GM21367 (cell line): Measurements from ENCODE around the gene TMEM271.
"Not testable (repeated sequence)": the region's sequence is repeated elsewhere in the genome, so short reads cannot be mapped to it uniquely, and the experiment has no call there.

ENCODE experiments used
- ATAC-seq: cut with Tn5 transposase; IDR thresholded peaks from one replicate; pipeline ENCODE4 v1.9.1; 2021; ENCODE audit not compliant: unreplicated experiment

The TMEM271 gene

DNA sequence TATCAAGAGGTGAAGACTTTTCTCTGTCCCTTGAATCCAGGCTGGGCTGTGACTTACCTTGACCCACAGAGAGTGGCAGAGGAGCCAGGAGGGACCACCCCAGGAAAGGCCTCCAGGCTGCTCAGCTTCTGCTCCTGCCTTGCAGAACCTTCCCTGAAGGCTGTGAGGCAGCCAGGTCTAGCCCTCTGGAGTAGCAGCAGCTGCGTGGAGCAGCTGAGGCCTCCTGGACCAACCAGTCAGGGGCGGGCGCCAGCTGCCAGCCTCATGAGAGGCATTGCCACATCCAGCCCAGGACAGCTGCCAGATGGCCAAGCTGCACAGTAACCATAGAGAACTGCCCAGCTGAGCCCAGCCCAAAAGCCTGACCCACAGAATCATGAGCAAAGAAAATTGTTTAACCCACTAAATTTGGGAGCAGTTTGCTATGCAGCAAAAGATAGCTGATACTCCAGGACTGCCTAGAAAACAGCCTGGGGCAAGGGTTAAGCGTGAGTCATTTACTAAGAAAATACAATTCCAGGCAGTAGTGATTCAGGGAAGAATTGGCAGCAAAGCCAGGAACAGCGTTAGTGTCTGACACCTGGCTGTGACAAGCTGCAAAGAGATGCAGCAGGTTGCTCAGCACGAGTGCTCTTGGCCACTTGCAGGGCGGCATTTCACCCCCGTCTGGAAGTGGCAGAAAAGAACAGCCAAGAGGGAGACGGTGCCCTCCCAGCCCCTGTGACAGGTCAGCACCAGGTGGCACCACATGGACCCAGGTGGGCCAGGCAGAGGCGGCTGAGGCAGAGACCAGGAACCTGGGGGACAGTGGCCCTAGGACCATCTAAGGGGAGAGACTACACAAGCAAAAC is 34.5 kb upstream of the TMEM271 start:
- no peak for ATAC-seq

DNA sequence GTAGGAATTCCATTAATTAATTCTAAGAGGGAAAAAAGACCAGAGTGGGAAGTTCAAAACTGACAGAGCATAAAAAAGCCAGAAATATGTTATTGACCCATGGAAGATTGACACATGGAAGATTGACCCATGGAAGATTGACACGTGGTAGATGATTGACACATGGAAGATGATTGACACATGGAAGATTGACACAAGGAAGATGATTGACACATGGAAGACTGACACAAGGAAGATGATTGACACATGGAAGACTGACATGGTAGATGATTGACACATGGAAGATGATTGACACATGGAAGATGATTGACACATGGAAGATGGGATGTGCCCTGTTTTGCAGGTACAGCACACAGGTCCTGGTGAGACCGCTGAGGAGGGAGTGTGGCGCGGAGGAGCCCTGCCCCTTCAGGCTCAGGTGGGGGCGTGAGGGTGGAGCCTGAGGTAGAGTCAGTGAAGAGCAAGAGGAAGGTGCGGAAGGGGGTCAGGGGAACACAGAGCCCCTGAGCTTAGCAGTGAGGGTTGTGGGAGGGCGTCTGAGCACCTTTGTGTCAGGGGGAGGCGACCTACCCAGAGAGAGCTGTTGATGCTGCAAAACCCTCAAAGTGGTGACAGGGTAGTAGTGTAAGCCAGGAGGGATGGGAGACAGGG is 33.4 kb upstream of the TMEM271 start:
- no peak for ATAC-seq

DNA sequence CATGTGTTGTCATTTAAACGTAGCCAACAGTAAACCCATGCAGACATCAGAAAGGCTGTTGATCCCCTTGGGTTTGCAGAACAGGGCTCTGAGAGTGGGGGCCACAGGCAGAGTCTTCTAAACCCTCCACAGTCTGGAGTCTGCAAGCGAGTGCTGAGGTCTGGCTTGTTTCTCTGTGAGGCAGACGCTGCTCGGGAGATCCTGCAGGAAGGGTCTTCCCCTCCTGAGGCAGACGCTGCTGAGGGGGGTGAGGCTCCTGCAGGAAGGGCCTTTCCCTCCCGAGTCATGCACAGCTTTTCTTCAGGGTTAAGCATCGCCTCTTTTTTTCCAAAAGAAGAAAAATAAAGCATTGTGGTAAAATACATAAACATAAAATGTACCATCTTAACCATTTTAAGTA is 32.1 kb upstream of the TMEM271 start:
- no peak for ATAC-seq

DNA sequence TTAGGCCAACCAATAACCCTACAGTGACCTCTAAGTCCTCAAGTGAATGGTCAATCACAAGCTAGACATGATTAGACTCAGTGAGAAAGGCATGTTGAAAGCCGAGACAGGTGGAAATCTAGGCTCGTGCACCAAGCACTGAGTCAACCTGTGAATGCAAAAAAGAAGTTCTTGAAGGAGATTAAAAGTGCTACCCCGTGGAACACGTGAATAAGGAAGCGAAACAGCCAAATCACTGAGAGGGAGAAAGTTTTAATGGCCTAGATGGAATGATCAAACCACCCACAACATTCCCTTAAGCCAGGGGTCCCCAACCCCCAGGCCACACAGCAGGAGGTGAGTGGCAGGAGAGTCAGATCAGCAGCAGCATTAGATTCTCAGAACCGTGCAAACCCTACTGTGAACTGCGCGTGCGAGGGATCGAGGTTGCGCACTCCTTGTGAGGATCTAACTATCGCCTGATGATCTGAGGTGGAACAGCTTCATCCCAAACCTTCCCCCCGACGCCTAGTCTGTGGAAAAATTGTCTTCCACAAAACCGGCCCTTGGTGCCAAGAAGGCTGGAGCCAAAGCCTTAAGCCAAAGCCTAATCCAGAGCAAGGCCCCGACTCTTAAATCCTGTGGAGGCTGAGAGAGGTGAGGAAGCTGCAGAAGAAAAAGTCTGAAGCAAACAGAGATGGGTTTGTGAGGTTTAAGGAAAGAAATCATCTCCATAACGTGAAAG is 29.8 kb upstream of the TMEM271 start:
- ATAC-seq: no peak

DNA sequence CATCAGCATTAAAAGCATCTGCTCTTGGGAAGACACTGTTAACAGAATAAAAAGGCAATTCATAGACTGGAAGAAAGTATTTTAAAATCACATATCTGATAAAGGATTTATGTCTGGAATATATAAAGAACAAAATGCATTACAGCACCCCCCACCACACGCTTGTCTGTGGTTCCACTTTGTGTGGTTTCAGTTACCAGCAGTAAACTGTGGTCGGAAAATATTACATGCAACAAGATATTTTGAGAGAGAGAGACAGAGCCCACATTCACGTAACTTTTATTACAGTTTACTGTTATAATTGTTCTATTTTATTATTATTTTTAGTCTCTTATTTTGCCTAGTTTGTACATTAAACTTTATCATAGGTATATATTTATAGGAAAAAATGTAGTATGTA is 28.0 kb upstream of the TMEM271 start:
- no peak for ATAC-seq

DNA sequence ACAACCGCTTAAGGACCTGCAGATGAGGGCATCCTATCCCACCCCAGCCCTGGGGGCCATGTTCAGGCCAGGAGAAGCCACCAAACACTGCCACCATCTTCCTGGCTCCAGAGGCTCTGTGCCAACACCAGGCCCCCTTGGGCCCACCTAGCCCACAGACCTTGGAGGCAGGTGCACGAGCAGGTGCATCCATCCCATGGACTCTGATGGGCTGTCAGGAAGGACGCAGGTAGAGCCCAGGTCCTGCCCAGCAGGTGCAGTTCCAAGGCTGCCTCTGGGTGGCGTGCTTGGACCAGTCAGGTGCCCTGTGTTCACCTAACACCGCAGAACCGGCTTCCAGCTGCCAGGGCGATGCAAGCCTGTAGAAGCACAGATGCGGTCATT is 26.5 kb upstream of the TMEM271 start:
- ATAC-seq: no peak

DNA sequence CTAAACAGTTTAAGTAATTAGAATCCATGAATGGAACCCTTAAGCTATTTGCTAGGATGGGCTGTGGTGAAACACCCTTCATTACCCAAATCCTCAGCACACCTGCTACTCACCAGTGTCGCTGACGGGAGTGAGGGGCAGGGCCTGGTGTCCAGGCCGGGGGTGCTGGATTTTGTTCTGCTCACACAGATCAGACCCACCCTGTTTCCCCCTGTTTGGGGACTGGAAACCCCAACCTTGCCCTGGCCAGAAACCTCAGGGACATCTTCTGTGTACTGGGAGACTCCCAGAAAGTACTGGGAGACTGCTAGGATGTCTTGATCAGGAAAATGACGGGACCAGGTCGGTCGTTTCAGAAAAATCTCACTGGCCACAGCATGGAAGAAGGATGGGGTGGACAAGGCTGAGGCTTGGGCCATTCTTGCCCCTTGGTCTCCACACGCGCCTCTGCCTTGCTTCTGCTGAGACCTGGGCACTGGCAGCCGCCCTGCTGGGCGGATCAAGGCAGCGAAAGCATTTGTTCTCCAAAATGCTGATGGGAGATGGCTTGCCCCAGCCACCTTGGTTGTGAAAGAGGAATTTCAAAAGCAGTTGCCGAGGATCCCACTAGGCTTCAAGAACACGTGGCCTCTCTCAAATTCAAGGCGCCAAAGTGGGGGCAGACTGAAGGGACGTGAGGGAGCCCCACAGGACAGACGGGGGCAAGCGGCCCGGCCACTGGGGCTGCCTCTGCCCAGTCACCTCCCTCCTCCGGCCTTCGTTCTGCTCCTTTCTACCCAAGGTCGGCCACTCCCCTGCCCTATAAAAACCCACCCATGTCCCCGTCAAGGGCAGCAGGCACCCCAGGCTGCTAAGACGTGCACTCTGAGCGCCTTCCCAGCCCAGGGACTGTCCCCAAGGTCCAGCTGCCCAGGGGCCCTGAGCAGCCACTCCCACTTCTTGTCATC is 25.8 kb upstream of the TMEM271 start:
- ATAC-seq: no peak

DNA sequence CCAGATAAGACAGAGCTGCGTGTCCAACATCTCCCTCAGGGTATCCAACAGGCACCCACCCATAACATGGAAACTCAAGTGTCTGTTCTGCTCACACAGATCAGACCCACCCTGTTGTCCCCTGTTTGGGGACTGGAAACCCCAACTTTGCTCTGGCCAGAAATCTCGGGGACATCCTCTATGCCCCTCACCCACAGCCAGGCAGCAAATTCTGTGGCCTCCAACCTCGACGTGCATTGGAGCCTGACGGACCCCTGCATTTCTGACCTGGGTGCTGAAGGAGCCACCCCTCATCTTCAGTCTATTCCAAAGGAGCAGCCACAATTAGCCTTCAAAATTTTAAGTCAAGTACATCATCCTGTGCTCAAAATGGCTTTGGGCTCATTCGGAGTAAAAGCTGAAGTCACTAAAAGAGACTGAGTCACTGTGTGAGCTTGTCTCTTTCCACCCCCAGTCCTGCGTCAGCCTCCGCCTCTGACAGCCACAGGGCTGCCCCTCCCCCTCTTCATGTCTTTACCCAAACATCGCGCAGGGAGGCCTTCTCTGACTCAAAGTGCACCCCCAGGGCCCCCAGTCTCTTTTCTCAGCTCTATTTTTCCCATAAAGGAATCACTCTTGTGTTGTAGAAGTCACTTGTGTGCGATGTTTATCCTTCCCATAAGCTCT is 24.9 kb upstream of the TMEM271 start:
- ATAC-seq: no peak

DNA sequence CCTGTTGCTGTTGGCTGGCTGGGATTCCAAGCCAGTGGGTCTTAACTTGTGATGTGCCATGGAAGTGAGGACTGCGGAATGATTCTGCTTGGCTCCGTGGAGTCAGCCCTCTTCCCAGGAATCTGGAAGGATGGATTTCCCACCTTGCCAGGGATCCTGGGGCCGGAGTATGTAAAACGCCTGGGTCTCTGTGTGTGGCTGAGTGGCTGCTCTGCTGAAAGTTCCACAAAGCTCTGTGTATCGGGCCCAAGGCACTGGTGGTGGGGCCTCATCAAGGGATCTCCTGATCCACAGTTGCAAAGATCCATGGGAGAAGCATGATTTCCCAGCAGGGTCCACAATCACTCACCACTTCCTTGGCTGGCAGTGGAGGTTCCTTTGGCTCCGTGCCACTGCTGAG is 24.1 kb upstream of the TMEM271 start:
- no peak for ATAC-seq

DNA sequence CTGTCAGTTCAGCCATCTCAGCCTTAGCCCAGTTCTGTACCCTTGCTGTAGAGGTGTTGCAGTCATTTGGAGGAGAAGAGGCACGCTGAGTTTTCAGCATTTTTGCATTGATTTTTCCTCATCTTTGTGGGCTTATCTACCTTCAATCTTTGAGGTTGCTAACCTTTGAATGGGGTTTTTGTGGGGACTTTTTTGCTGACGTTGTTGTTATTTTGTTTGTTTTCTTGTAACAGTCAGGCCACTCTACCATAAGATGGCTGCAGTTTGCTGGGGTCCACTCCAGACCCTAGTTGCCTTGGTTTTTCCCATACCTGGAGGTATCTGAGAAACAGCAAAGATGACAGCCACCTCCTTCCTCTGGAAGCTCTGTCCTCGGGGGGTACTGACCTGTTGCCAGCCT is 22.8 kb upstream of the TMEM271 start:
- no peak for ATAC-seq

DNA sequence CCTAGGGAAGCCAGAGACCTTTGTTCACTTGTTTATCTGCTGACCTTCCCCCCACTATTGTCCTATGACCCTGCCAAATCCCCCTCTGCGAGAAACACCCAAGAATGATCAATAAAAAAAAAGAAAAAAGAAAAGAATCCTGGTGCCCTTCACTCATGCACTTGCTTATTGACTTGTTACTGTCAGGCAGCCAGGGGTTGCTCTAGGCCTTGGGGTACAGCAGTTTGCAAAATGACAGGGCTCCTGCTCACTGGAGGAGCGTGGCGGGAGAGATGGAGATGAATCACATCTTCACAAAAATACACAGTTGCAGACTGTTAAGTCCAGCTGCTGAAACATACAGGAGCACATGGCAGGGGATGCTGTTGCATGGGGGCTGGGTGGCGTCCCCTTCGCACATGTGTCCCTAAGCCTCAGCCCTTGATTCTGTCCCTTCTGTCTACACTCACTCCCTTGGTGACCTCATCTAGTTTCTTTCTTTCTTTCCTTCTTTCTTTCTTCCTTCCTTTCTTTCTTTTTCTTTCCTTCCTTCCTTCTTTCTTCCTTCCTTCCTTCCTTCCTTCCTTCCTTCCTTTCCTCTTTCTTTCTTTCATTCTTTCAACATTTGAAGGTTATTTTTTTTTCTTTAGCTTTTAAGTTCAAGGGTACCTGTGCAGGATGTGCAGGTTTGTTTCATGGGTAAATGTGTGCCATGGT is 16.9 kb upstream of the TMEM271 start:
- ATAC-seq: no peak

DNA sequence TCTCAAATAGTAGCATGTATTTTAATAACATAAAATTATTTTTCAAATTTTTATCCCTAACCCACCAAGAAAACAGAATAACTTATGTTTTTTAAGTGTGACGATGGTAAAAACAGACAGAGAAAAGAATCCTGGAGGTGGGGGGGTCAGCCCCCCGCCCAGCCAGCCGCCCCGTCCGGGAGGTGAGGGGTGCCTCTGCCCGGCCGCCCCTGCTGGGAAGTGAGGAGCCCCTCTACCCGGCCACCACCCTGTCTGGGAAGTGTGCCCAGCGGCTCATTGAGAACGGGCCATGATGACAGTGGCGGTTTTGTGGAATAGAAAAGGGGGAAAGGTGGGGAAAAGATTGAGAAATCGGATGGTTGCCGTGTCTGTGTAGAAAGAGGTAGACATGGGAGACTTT is 16.1 kb upstream of the TMEM271 start:
- not testable (repeated sequence) for ATAC-seq

DNA sequence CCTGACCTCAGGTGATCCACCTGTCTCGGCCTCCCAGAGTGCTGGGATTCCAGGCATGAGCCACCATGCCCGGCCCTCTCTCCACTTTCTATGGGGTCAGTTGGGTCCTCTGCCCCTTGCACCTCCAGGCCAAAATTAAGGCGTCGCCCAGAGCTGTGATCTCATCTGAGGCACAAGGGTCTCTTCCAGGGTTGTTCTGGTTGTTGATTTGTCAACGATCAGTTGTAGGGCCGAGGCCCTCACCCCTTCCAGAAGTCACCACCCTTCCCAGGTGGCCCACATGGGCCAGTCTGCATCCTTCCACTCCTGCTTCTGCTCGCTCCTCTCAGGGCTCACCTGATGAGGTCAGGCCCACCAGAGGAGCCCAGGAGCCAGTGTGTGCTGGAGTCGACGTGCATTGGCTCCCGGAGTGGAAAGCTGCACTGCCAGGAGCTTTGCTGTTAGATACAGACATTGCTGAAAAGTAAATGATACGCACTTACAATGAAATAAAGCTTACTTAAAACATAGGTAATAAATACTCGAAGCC is 14.3 kb upstream of the TMEM271 start:
- ATAC-seq: no peak

DNA sequence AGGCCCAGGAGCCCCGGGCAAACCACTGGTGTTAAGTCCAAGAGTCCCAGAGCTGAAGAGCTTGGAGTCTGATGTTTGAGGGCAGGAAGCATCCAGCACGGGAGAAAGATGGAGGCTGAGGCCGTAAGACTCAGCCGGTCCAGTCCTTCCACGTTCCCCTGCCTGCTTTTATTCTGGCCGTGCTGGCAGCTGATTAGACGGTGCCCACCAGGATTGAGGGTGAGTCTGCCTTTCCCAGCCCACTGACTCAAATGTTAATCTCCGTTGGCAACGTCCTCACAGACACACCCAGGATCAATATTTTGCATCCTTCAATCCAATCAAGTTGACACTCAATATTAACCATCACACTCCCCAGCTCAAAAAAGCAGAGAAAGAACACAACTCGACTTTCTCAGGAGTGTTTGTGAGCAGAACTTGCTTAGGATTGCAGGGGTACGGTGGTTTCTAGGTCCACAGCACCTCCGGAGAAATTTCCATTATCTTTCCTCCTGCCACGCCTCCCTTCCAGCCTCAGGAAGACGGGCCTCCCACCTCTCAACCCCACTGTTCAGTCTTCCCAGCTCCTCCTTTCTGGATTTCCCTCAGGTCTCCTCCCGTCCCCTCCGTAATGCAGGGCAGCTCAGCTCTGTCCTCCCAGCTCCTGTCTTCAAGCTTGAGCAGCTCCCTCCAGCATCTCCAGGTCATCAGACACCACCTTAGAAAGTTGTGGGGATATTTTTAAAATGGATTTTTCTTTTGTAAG is 13.3 kb upstream of the TMEM271 start:
- ATAC-seq: no peak

DNA sequence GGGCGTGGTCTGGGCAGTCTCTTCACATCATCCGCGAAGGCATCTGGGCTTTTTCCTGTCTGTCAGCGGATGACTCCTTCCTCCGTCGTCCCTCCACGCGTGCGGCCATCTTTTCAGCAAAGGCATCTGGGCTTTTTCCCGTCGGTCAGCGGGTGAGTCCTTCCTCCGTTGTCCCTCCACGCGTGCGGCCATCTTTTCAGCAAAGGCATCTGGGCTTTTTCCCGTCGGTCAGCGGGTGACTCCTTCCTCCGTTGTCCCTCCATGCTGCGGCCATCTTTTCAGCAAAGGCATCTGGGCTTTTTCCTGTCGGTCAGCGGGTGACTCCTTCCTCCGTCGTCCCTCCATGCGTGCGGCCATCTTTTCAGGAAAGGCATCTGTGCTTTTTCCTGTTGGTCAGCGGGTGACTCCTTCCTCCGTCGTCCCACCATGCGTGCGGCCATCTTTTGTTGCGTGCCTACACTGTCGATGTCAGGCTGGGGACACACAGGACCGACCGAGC is 12.3 kb upstream of the TMEM271 start:
- ATAC-seq: no peak

DNA sequence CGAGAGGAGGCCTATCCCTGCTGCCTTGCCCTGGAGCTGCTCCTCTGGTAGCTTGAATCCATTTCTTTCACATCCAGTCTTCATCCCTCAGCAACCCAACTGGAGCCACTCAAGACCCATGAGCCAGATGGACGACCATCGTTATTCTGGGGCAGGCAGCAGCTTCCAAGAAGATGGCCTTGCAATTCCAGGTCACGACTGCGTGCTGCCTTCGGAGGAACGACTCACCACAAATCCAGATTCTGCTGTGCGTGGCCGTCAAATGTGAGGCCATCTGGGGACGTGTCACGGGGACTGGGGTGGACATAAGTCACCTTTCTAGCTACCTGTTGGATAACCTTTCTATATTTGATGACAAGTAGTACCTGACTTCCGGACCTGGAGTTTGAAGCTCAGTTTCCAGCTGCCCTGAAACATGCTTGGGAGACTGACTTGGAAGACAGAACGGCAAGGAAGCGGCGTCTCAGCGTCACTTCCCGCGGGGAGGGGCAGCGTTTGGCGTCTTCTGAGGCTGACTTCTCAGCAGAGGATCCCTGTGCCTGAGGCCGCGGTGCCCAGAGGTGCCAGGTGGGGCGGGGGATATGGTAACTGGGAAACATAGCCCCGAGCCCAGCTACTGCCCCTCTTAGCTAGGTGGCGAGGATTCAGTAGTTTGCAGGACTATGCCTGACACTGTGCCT is 11.7 kb upstream of the TMEM271 start:
- no peak for ATAC-seq

DNA sequence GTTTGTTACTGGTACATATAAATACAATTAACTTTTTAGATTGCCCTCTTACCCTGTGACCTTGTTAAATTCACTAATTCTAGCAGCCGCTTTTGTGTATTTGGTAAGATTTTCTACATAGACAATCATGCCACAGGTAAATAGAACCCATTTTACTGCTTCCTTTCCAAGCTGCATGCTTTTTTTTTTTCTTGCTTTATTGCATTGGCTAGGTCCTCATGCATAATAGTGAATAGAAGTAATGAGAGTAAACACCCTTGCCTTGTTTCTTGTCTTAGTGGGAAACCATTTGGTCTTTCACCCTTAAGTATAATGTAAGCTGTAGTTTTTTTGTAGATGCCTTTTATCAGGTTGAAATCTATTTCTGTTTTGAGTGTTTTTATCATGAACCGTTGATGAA is 7.7 kb upstream of the TMEM271 start:
- ATAC-seq: no peak

DNA sequence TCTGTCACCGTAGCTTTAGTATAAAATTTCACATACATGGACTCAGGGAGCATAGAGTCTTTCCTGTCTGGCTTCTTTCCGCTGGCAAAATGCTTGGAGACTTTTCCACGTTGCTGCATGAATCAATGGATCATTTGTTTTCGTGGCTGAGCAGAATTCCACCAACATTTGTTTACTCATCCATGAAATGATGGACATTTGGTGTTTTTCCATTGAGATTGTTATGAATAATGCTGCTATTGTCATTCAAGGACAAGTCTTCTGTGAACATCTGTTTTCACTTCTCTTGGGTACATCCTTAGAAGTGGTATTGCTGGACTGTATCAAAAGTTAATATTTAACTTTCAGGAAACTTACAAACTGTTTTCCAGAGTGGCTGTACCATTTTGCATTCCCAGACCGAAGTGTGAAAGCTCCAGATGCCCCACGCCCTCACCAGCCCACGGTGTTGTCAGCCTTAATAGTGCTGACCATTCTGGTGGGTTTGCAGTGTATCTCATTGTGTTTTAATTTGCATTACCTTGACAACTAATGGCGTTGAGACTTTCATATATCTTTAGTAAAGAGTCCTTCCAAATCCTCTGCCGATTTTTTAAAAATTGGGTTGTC is 5.8 kb upstream of the TMEM271 start:
- no peak for ATAC-seq
